NCI-H2081 (cell line): ENCODE results near the gene ALG10B.
"Not testable (repeated sequence)": the region's sequence is repeated elsewhere in the genome, so short reads cannot be mapped to it uniquely, and the experiment has no call there.

Experiments
- DNase-seq, 2 experiments: peaks; one replicate each; lab custom pipeline; 2025; lab: John Stamatoyannopoulos, UW

ALG10B gene, protein sequence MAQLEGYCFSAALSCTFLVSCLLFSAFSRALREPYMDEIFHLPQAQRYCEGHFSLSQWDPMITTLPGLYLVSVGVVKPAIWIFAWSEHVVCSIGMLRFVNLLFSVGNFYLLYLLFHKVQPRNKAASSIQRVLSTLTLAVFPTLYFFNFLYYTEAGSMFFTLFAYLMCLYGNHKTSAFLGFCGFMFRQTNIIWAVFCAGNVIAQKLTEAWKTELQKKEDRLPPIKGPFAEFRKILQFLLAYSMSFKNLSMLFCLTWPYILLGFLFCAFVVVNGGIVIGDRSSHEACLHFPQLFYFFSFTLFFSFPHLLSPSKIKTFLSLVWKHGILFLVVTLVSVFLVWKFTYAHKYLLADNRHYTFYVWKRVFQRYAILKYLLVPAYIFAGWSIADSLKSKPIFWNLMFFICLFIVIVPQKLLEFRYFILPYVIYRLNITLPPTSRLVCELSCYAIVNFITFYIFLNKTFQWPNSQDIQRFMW

DNA sequence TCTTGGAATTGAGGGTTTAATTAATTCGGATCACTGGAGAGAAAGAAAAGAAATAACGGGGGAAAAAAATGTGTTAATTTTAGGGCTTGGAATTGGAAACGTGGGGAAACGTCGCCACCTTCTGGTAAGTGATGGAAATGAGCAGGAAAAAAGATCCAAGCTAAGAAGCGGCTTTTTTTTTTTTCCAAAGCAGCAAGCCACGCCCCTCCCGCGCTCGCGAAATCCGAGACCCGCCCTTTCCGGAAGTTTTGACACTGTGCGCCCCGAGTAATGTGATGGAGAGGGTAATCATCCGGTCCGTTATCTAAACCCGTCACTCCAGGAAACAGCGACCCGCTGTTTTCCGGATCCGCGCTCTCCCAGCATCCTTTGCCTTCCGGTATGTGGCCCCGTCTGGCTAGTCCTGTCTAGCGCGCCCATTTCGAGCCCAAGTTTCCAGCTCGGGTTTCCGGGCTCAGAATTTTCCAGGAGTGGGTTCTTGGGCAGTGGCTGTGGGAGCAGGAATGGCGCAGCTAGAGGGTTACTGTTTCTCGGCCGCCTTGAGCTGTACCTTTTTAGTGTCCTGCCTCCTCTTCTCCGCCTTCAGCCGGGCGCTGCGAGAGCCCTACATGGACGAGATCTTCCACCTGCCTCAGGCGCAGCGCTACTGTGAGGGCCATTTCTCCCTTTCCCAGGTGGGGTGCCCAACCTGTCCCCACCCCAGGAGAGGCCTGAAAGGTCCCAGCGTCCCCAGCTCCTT lies at the start of gene ALG10B:
TSS of gene ALG10B (plus strand) at position 384 of the 739 bp plus-strand sequence. CDS start at position 504, 120 bp downstream.
- peak; percentile 95 to 96 for DNase-seq

DNA sequence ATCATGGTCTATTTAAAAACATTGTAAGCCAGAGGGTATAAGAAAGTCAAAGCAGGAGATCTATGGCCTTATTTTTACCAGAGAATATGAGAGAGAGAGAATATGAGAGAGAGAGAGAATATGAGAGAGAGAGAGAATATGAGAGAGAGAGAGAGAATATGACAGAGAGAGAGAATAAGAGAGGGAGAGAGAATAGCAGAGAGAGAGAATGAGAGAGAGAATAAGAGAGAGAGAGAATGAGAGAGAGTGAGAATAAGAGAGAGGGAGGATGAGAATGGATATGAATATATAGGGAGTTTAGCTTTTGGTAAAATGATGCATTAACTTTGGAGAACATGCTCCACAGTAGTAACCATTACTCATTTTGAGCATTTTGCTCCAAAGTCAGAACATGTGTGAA lies 48.0 kb upstream of the ALG10B start:
- no peak for DNase-seq

- no peak for DNase-seq
These were observed 46.7 kb upstream of the ALG10B start for GRCh38 chr12:38269897-38270296.

GRCh38 chr12:38279756-38280155 lies 36.8 kb upstream of the ALG10B start:
- no peak for DNase-seq

- DNase-seq: no peak
These were observed 33.7 kb upstream of the ALG10B start for GRCh38 chr12:38282886-38283285.

- no peak for DNase-seq
These were observed 27.2 kb upstream of the ALG10B start for GRCh38 chr12:38289396-38289795.

GRCh38 chr12:38291160-38291559 lies 25.4 kb upstream of the ALG10B start:
- no peak for DNase-seq

GRCh38 chr12:38302972-38303371 lies 13.6 kb upstream of the ALG10B start:
- not testable (repeated sequence) for DNase-seq

DNA sequence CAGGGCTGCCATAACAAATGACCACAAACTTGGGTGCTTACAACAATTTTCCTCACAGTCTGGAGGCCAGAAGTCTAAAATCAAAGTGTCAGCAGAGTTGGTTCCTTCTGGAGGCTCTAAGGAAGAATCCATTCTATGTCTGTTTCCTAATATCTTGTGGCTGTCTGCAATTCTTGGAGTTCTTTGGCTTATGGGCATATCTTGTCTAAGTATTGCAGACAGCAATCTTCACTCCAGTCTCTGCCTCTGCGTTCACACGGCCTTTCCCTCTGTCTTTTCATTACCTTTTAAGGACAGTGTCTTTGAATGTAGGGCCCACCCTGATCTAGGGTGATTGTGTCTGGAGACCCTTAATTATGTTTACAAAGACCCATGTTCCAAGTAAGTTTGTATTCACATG lies 5.4 kb downstream of the ALG10B start:
- not testable (repeated sequence) for DNase-seq

DNA sequence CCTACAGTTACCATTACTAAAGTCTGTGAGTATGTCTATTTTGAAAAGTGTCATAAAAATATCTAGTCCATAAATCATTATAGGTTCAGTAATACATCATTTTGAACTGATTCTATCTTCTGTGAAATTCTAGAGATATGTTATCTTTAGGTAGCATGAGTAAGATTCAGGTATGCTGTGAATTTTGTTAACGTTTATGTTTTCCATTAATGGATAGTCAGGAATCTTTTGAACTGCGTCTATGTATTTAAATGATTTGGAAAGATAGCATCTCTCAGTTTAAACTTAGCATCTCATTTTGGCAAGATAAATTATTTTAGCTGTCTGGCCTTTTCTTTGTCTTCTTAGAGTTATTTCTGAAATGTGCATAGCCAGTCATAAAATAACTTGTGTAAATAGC lies 8.3 kb downstream of the ALG10B start:
- DNase-seq: no peak

GRCh38 chr12:38327356-38327755 lies 10.8 kb downstream of the ALG10B start:
- DNase-seq: no peak

DNA sequence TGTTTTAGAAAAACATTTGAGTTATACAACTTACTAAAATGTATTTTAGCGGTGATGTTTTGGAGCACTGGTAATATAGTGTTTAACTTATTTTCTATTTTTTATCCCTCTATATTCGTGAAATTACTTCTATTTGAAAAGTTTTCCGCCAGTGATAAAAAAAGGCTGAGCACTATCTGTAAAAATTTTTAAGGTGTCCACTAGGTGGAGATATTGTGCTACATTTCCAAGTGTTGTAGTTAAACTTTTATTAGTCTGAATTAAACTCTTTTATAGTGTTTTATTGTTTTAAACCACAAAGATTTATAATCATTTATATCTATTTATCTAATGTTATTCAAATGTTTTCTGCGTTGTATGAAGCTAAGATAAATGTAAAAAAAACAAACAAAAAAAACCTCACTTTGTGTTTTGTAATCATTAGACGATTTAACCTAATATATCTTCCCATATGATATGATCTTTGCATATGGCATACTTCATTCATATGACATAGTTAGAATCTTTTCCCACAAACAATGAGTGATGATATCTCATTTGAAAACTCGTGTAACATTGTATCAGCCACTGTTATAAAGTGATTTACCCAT lies 11.8 kb downstream of the ALG10B start:
- peak; percentile 11 to 14 for DNase-seq

- DNase-seq: not testable (repeated sequence)
These were observed 13.8 kb downstream of the ALG10B start for GRCh38 chr12:38330414-38330813.

DNA sequence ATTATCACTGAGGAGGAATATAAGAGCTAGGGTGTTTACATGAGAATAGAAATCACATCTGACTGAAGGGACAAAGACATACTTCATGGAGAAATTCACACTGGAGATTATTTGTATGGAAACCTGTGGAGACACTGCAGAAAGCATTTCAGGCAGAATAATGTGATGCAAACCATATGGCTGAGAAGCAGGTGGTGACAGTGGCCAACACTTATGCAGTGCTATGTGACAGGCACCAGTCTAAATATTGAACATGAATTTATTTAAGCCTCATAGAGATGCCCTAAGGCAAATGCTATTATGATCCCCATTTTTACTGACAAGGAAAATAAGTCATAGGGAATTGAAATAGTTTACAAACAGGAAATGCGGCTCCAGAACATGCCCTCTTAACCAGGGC lies 16.2 kb downstream of the ALG10B start:
- DNase-seq: no peak

DNA sequence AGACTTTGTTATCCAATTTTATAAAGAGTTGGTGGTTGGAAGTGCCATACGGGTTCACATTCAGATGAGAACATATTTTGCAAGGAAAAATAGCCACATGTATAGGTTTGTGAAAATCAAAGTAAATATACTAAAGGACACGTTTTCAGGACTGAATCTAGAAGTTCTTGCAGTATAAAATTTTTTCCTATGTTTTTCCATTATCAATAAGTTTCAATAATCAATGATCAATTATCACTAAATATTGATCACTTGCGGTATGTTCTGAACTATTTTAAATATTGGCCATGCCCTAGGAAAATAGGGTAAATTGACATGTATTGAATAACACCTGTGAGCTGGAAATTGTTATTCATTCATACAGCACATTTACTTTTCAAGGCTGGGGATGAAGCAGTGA lies 25.9 kb downstream of the ALG10B start:
- no peak for DNase-seq

GRCh38 chr12:38343256-38343655 lies 26.7 kb downstream of the ALG10B start:
- DNase-seq: not testable (repeated sequence)

DNA sequence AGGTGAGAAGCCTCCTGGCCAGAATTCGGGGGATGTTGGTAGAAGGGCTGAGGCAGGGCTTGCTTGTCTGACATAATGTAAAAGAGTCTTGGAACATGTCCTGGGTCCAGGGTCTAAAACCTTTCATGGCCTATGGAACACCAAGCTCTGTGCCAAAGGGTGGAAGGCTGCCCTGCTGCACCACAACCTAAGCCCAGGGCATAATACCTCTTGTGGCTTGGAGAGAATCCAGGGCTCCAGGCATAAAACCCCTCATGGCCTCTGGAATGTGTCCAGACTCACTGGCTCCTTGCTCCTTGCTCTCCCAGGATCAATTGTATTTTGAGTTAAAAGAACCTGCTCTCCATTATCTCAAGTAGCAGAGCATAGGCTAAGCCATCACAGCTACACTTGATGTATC lies 27.3 kb downstream of the ALG10B start:
- DNase-seq: not testable (repeated sequence)

GRCh38 chr12:38350342-38351174 lies 34.0 kb downstream of the ALG10B start:
- DNase-seq: no peak

- DNase-seq: not testable (repeated sequence)
These were observed 34.6 kb downstream of the ALG10B start for GRCh38 chr12:38351175-38351508.

- DNase-seq: no peak
These were observed 50.9 kb downstream of the ALG10B start for GRCh38 chr12:38367506-38367905.

DNA sequence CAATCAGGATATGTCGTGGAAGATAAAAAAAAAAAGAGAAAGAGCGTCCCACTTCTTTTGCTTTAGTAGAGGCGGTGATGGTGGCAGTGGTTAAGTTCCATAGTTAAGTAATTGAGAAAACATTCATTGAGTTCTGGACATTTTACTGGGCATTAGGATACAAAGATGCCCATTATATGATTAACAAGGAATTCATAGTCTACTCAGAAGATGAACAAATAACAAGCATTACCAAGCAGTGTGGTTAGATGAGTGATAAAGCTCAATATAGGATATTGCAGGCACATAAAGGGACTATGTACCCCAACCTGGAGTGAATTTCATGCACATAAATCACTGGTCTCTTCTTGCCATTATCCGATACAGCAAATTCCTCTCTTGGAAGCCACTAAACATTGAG lies 53.7 kb downstream of the ALG10B start:
- no peak for DNase-seq

- DNase-seq: no peak
These were observed 57.2 kb downstream of the ALG10B start for GRCh38 chr12:38373784-38374183.
